ENCODE measurements around the gene PLPP4.

The PLPP4 gene

DNA sequence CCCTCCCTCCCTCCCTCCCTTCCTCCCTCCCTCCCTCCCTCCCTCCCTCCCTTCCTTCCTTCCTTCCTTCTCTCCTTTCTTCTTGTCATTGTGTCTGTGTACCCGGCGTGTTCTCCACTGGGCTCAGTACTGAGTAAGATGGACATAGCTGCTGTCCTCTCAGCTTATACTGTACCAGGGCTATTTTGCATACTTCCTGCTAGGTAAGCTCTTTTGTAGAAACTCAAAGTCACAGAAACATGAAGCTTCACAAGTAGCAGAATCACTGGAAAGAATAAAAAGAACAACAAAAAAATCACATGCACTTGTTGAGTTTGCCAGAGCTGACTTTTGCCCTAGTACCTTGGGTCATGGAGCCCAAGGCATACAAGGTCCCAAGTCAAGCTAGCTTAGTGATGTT is 125.7 kb downstream of the PLPP4 start (continued):
- TF ChIP-seq, protein P1, sequence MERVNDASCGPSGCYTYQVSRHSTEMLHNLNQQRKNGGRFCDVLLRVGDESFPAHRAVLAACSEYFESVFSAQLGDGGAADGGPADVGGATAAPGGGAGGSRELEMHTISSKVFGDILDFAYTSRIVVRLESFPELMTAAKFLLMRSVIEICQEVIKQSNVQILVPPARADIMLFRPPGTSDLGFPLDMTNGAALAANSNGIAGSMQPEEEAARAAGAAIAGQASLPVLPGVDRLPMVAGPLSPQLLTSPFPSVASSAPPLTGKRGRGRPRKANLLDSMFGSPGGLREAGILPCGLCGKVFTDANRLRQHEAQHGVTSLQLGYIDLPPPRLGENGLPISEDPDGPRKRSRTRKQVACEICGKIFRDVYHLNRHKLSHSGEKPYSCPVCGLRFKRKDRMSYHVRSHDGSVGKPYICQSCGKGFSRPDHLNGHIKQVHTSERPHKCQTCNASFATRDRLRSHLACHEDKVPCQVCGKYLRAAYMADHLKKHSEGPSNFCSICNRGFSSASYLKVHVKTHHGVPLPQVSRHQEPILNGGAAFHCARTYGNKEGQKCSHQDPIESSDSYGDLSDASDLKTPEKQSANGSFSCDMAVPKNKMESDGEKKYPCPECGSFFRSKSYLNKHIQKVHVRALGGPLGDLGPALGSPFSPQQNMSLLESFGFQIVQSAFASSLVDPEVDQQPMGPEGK (CRISPR knock-in tag; IDR thresholded peaks at IDR 0.05; ENCODE audit: borderline replicate concordance), result no peak

GRCh38 chr10:120583424-120584108 is 126.5 kb downstream of the PLPP4 start:
- no peak for ATAC-seq
- no peak for TF ChIP-seq GLIS3 (CRISPR knock-in tag; IDR thresholded peaks at IDR 0.05)
- TF ChIP-seq, protein P1 (CRISPR knock-in tag; IDR thresholded peaks at IDR 0.05; ENCODE audit: borderline replicate concordance), result no peak
- no peak for TF ChIP-seq TCF4 (CRISPR knock-in tag; IDR thresholded peaks at IDR 0.05; ENCODE audit: borderline replicate concordance)
- no peak for TF ChIP-seq BACH2 (CRISPR knock-in tag; IDR thresholded peaks at IDR 0.05; ENCODE audit: borderline replicate concordance)
- no peak for TF ChIP-seq ZFP3 (CRISPR knock-in tag; IDR thresholded peaks at IDR 0.05)
- TF ChIP-seq, protein P2, sequence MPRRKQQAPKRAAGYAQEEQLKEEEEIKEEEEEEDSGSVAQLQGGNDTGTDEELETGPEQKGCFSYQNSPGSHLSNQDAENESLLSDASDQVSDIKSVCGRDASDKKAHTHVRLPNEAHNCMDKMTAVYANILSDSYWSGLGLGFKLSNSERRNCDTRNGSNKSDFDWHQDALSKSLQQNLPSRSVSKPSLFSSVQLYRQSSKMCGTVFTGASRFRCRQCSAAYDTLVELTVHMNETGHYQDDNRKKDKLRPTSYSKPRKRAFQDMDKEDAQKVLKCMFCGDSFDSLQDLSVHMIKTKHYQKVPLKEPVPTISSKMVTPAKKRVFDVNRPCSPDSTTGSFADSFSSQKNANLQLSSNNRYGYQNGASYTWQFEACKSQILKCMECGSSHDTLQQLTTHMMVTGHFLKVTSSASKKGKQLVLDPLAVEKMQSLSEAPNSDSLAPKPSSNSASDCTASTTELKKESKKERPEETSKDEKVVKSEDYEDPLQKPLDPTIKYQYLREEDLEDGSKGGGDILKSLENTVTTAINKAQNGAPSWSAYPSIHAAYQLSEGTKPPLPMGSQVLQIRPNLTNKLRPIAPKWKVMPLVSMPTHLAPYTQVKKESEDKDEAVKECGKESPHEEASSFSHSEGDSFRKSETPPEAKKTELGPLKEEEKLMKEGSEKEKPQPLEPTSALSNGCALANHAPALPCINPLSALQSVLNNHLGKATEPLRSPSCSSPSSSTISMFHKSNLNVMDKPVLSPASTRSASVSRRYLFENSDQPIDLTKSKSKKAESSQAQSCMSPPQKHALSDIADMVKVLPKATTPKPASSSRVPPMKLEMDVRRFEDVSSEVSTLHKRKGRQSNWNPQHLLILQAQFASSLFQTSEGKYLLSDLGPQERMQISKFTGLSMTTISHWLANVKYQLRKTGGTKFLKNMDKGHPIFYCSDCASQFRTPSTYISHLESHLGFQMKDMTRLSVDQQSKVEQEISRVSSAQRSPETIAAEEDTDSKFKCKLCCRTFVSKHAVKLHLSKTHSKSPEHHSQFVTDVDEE (CRISPR knock-in tag; IDR thresholded peaks at IDR 0.05), result no peak
- no peak for TF ChIP-seq ZNF70 (CRISPR knock-in tag; IDR thresholded peaks at IDR 0.05)
- TF ChIP-seq, protein P3, sequence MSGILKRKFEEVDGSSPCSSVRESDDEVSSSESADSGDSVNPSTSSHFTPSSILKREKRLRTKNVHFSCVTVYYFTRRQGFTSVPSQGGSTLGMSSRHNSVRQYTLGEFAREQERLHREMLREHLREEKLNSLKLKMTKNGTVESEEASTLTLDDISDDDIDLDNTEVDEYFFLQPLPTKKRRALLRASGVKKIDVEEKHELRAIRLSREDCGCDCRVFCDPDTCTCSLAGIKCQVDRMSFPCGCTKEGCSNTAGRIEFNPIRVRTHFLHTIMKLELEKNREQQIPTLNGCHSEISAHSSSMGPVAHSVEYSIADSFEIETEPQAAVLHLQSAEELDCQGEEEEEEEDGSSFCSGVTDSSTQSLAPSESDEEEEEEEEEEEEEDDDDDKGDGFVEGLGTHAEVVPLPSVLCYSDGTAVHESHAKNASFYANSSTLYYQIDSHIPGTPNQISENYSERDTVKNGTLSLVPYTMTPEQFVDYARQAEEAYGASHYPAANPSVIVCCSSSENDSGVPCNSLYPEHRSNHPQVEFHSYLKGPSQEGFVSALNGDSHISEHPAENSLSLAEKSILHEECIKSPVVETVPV (CRISPR knock-in tag; IDR thresholded peaks at IDR 0.05), result no peak
- no peak for TF ChIP-seq ZFP30 (CRISPR knock-in tag; IDR thresholded peaks at IDR 0.05)
- no peak for TF ChIP-seq ARNTL (CRISPR knock-in tag; IDR thresholded peaks at IDR 0.05; ENCODE audit: borderline replicate concordance, low read depth)

DNA sequence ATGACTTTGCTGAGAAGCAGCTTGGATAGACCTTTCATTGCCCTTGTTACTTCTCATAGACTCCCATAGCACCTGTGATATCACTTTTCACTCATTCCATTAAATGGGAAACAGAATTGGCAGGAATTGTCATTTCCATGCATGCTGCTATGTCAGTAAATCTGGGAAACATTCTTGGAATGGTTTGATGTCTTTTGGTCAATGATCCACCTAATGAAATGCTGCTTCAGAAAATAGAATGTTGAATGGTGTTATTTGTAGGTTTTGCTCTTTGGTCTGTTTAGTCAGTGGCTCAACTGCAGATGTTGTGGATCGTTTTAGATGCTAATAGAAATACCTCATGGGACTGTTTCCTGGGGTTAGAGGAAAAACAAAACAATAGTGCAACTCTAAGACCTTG is 127.8 kb downstream of the PLPP4 start:
- ATAC-seq, result no peak
- no peak for TF ChIP-seq ARNTL (CRISPR knock-in tag; IDR thresholded peaks at IDR 0.05; ENCODE audit: borderline replicate concordance, low read depth)

DNA sequence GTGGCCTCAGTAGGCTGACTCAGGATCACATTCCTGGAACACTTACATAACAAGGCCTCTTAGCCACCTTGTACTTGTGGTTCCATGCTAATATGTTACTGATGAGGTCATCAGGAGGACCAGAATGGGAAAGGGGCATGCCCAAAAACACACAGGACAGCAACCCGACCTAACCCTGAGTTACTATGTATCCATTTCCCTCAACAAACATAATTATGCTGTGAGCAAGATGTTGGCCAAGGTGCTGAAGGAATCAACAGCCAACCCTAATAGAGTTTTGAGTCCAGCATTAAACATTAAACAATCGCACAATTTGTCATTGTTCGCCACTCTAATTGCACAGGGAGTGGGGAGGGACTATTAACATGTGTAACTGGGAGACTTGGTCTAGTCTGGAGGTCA is 129.4 kb downstream of the PLPP4 start:
- no peak for ATAC-seq
- no peak for TF ChIP-seq ZFP3 (CRISPR knock-in tag; IDR thresholded peaks at IDR 0.05)
- no peak for TF ChIP-seq ZNF8 (CRISPR knock-in tag; IDR thresholded peaks at IDR 0.05)
- TF ChIP-seq SNAI2 (CRISPR knock-in tag; IDR thresholded peaks at IDR 0.05), result no peak
- no peak for TF ChIP-seq ESRRG (CRISPR knock-in tag; IDR thresholded peaks at IDR 0.05)
- TF ChIP-seq ZNF70 (CRISPR knock-in tag; IDR thresholded peaks at IDR 0.05), result no peak
- TF ChIP-seq ARNTL (CRISPR knock-in tag; IDR thresholded peaks at IDR 0.05; ENCODE audit: borderline replicate concordance, low read depth), result no peak
- TF ChIP-seq GLIS3 (CRISPR knock-in tag; IDR thresholded peaks at IDR 0.05), result no peak
- TF ChIP-seq, protein P2 (CRISPR knock-in tag; IDR thresholded peaks at IDR 0.05), result no peak
- no peak for TF ChIP-seq CREB5 (CRISPR knock-in tag; IDR thresholded peaks at IDR 0.05; ENCODE audit: low read depth)
- TF ChIP-seq BACH2 (CRISPR knock-in tag; IDR thresholded peaks at IDR 0.05; ENCODE audit: borderline replicate concordance), result no peak
- TF ChIP-seq ZC3H10 (CRISPR knock-in tag; IDR thresholded peaks at IDR 0.05), result no peak
- TF ChIP-seq, protein P1 (CRISPR knock-in tag; IDR thresholded peaks at IDR 0.05; ENCODE audit: borderline replicate concordance), result no peak
- no peak for TF ChIP-seq RARB (CRISPR knock-in tag; IDR thresholded peaks at IDR 0.05)
- TF ChIP-seq ZNF565 (CRISPR knock-in tag; conservative IDR thresholded peaks at IDR 0.05; ENCODE audit: low read depth), result no peak
- no peak for TF ChIP-seq TOX (CRISPR knock-in tag; IDR thresholded peaks at IDR 0.05; ENCODE audit: borderline replicate concordance)

Measured in SK-N-SH treated with all-trans-retinoic acid at 6 μM for 48 hours (cell line).